Subcutaneous adipose tissue (tissue), 4 donors: Measurements from ENCODE around the gene PEPD. TPM values are rescaled to one million over a fixed set of nuclear protein-coding genes. Genes with fewer than 3 reads are reported as not detected.

Experiments used
- CTCF ChIP-seq: fragments of 450-650 bp; IDR thresholded peaks from one replicate; pipeline ENCODE4 v1.5.1; 2016; ENCODE audit warnings: low read depth, mild to moderate bottlenecking, control low read depth, antibody characterized with exemption, moderate library complexity
- total RNA-seq, 4 donors: library from RNA; depleted of rRNA; stranded (reverse); fragments of >200 nt; gene quantifications; one replicate each; pipeline ENCODE4 v1.1.0, GENCODE V29; 2016

PEPD gene
- total RNA-seq, 4 donors from 2014 or later, result 71.3 to 110 (median 92.6) TPM

- TF ChIP-seq CTCF, result no peak
These were observed 10.2 kb downstream of the PEPD start for GRCh38 chr19:33511346-33511745.

- no peak for TF ChIP-seq CTCF
These were observed 11.0 kb downstream of the PEPD start for GRCh38 chr19:33510462-33511194.

- TF ChIP-seq CTCF, result no peak
These were observed 11.8 kb downstream of the PEPD start for GRCh38 chr19:33509774-33510173.

GRCh38 chr19:33508941-33509614 is 12.5 kb downstream of the PEPD start:
- TF ChIP-seq CTCF, result no peak

- TF ChIP-seq CTCF, result no peak
These were observed 13.2 kb downstream of the PEPD start for GRCh38 chr19:33508431-33508830.

GRCh38 chr19:33508009-33508408 is 13.6 kb downstream of the PEPD start:
- no peak for TF ChIP-seq CTCF

- no peak for TF ChIP-seq CTCF
These were observed 14.3 kb downstream of the PEPD start for GRCh38 chr19:33507021-33507956.
